H1 (cell line): Measurements from ENCODE around the gene ZNF804B. TPM values are rescaled to one million over a fixed set of nuclear protein-coding genes. Genes with fewer than 3 reads are reported as not detected.

ENCODE experiments used
- CTCF ChIA-PET: fragments of 300-600 bp; sonication (Branson Sonifier 250); formaldehyde crosslinking; loops from one replicate; lab custom pipeline; 2021; ENCODE audit not compliant: partially characterized antibody; lab: Charles Lee
- POLR2A ChIA-PET: fragments of 300-600 bp; sonication (Branson Sonifier 250); formaldehyde crosslinking; loops from one replicate; lab custom pipeline; 2021; ENCODE audit warnings: inconsistent platforms; ENCODE audit not compliant: partially characterized antibody; lab: Charles Lee
- DNase-seq, 2 experiments: peaks; one replicate each; pipeline versions ENCODE4 v3.0.0 to v3.0.0-alpha.2; 2010 to 2022; ENCODE audit warnings: low spot score in 2 of 2, low read depth in 1 of 2, mixed read lengths in 1 of 2
- FAIRE-seq: peaks from 2 replicates; lab custom pipeline; 2011; peaks lifted over from hg19 to GRCh38; lab: Jason Lieb, UNC
- H2AFZ ChIP-seq: 2 replicates; pipeline ENCODE4 v1.8.1; 2012; ENCODE audit warnings: low read length, inconsistent platforms
- H2AK5ac ChIP-seq: 2 replicates; pipeline ENCODE4 v1.6.1; 2013; ENCODE audit warnings: low read depth, low read length
- H2BK120ac ChIP-seq: replicated peaks from 2 replicates; pipeline ENCODE3; 2013; ENCODE audit warnings: low read depth, low read length, inconsistent platforms
- H2BK12ac ChIP-seq: 2 replicates; pipeline ENCODE4 v1.6.1; 2013; ENCODE audit warnings: low read depth, low read length
- H2BK15ac ChIP-seq: 2 replicates; pipeline ENCODE4 v1.6.1; 2013; ENCODE audit warnings: low read length
- H2BK20ac ChIP-seq: 2 replicates; pipeline ENCODE4 v1.6.1; 2013; ENCODE audit warnings: low read length
- H2BK5ac ChIP-seq: 2 replicates; pipeline ENCODE4 v1.6.1; 2013; ENCODE audit warnings: low read depth, low read length
- H3K14ac ChIP-seq: 2 replicates; pipeline ENCODE4 v1.6.1; 2013; ENCODE audit warnings: inconsistent platforms; ENCODE audit not compliant: insufficient read length
- H3K18ac ChIP-seq: 2 replicates; pipeline ENCODE4 v1.6.1; 2013; ENCODE audit warnings: low read length; ENCODE audit errors: extremely low read depth
- H3K23ac ChIP-seq: 2 replicates; pipeline ENCODE4 v1.6.1; 2013; ENCODE audit warnings: inconsistent platforms; ENCODE audit not compliant: insufficient read length
- H3K23me2 ChIP-seq: 2 replicates; pipeline ENCODE4 v1.6.1; 2013; ENCODE audit warnings: low read depth, low read length
- H3K27ac ChIP-seq: 2 replicates; pipeline ENCODE4 v1.6.1; 2011; ENCODE audit warnings: low read depth, low read length, inconsistent platforms
- H3K27me3 ChIP-seq, 4 experiments: replicated peaks in 1 of 4; 1 replicate in 1 of 4; 2 replicates in 3 of 4; pipeline versions ENCODE4 v1.6.1 to v1.8.1; 2011 to 2013; ENCODE audit warnings: low read length in 3 of 4, mild to moderate bottlenecking in 3 of 4, inconsistent platforms in 2 of 4, mixed read lengths in 2 of 4, moderate library complexity in 1 of 4; ENCODE audit not compliant: control insufficient read depth in 3 of 4, insufficient read depth in 3 of 4; ENCODE audit errors: extremely low read depth in 1 of 4
- H3K36me3 ChIP-seq, 4 experiments: 2 replicates each; pipeline versions ENCODE4 v1.6.1 to v1.8.1; 2011 to 2013; ENCODE audit warnings: mild to moderate bottlenecking in 4 of 4, low read length in 3 of 4, moderate library complexity in 2 of 4, control low read depth in 1 of 4, inconsistent platforms in 1 of 4; ENCODE audit not compliant: insufficient read depth in 4 of 4, control insufficient read depth in 2 of 4
- H3K4ac ChIP-seq: replicated peaks from 2 replicates; pipeline ENCODE3; 2013; ENCODE audit warnings: low read length, low read depth, mixed read lengths, inconsistent platforms; ENCODE audit not compliant: insufficient read length
- H3K4me1 ChIP-seq, 4 experiments: replicated peaks in 1 of 4; 1 replicate in 1 of 4; 2 replicates in 3 of 4; pipeline versions ENCODE4 v1.6.1 to v1.8.1; 2011 to 2013; ENCODE audit warnings: low read length in 3 of 4, inconsistent platforms in 2 of 4, mixed read lengths in 1 of 4; ENCODE audit not compliant: insufficient read depth in 4 of 4, control insufficient read depth in 3 of 4
- H3K4me2 ChIP-seq, 2 experiments: 2 replicates each; pipeline versions ENCODE4 v1.6.1 to v1.8.1; 2011 to 2013; ENCODE audit warnings: low read depth in 2 of 2, low read length in 2 of 2, control low read depth in 1 of 2, inconsistent platforms in 1 of 2, mild to moderate bottlenecking in 1 of 2; ENCODE audit not compliant: insufficient read depth in 1 of 2
- H3K4me3 ChIP-seq, 4 experiments: fragments of 200-600, 300-600 bp in 1 of 4; sonication (generic), shearing (Covaris generic), sonication (Bioruptor Twin) in 1 of 4; 2 replicates each; pipeline versions ENCODE4 v1.5.1 to v1.8.1; 2011 to 2016; ENCODE audit warnings: low read length in 4 of 4, low read depth in 3 of 4, control low read depth in 2 of 4, inconsistent platforms in 2 of 4, mild to moderate bottlenecking in 2 of 4, mixed read lengths in 1 of 4, moderate library complexity in 1 of 4; ENCODE audit not compliant: insufficient read depth in 2 of 4; ENCODE audit errors: extremely low read depth in 1 of 4
- H3K56ac ChIP-seq: replicated peaks from 2 replicates; pipeline ENCODE3; 2013; ENCODE audit warnings: low read depth, mild to moderate bottlenecking, mixed read lengths, low read length, inconsistent platforms; ENCODE audit not compliant: insufficient read length
- H3K79me1 ChIP-seq: 2 replicates; pipeline ENCODE4 v1.6.1; 2013; ENCODE audit warnings: low read depth, low read length, control low read depth
- H3K79me2 ChIP-seq, 2 experiments: 2 replicates each; pipeline versions ENCODE4 v1.6.1 to v1.8.1; 2012 to 2013; ENCODE audit warnings: low read length in 2 of 2, mild to moderate bottlenecking in 2 of 2, inconsistent platforms in 1 of 2; ENCODE audit not compliant: insufficient read depth in 2 of 2, control insufficient read depth in 1 of 2
- H3K9ac ChIP-seq, 4 experiments: replicated peaks in 1 of 4; 1 replicate in 1 of 4; 2 replicates in 3 of 4; pipeline versions ENCODE4 v1.6.1 to v1.8.1; 2011 to 2013; ENCODE audit warnings: low read depth in 3 of 4, low read length in 3 of 4, control low read depth in 2 of 4, mild to moderate bottlenecking in 2 of 4, moderate library complexity in 2 of 4, inconsistent platforms in 1 of 4; ENCODE audit errors: extremely low read depth in 1 of 4
- H3K9me3 ChIP-seq, 2 experiments: 2 replicates each; pipeline versions ENCODE4 v1.6.1 to v1.8.1; 2012 to 2013; ENCODE audit warnings: mild to moderate bottlenecking in 2 of 2, moderate library complexity in 2 of 2, control low read depth in 1 of 2, inconsistent platforms in 1 of 2, low read depth in 1 of 2, low read length in 1 of 2, mixed read lengths in 1 of 2; ENCODE audit not compliant: insufficient read depth in 2 of 2
- H4K20me1 ChIP-seq, 2 experiments: replicated peaks in 1 of 2; 2 replicates each; pipeline versions ENCODE3 to v1.8.1; 2011 to 2013; ENCODE audit warnings: inconsistent platforms in 2 of 2, low read length in 2 of 2, mild to moderate bottlenecking in 1 of 2; ENCODE audit not compliant: insufficient read depth in 2 of 2, control insufficient read depth in 1 of 2
- H4K5ac ChIP-seq: 2 replicates; pipeline ENCODE4 v1.6.1; 2013; ENCODE audit warnings: low read length, low read depth, mixed read lengths, inconsistent platforms; ENCODE audit not compliant: insufficient read length
- H4K8ac ChIP-seq: 2 replicates; pipeline ENCODE4 v1.8.0; 2013; ENCODE audit warnings: mild to moderate bottlenecking, moderate library complexity, low read length, inconsistent platforms; ENCODE audit not compliant: insufficient read depth; ENCODE audit errors: extremely low read depth
- H4K91ac ChIP-seq: replicated peaks from 2 replicates; pipeline ENCODE3; 2013; ENCODE audit warnings: low read length, mixed read lengths, inconsistent platforms; ENCODE audit not compliant: insufficient read length
- BCL11A ChIP-seq, 2 experiments: IDR thresholded peaks; one replicate each; pipeline ENCODE4 v1.6.1; 2011; ENCODE audit warnings: low read depth in 2 of 2, low read length in 2 of 2, mild to moderate bottlenecking in 2 of 2
- BRCA1 ChIP-seq: IDR thresholded peaks from 2 replicates; pipeline ENCODE4 v1.6.1; 2012; ENCODE audit warnings: low read depth, low read length, improper control_type of control experiment
- CBX5 ChIP-seq: fragments of 300-800, 300-1000 bp; sonication (generic); IDR thresholded peaks from 2 replicates; pipeline ENCODE4 v1.7.1; 2016; ENCODE audit warnings: antibody characterized with exemption, low read length, low read depth
- CBX8 ChIP-seq: fragments of 300-800, 300-1000 bp; sonication (generic); IDR thresholded peaks from 2 replicates; pipeline ENCODE4 v1.7.1; 2016; ENCODE audit warnings: low read depth, low read length, borderline replicate concordance
- EP300 ChIP-seq, 2 experiments: IDR thresholded peaks; 1 replicate in 1 of 2; 2 replicates in 1 of 2; pipeline ENCODE4 v1.6.1; 2011 to 2012; ENCODE audit warnings: low read depth in 2 of 2, low read length in 2 of 2, mild to moderate bottlenecking in 2 of 2, borderline replicate concordance in 1 of 2, inconsistent platforms in 1 of 2, moderate library complexity in 1 of 2
- FOSL1 ChIP-seq: IDR thresholded peaks from 2 replicates; pipeline ENCODE4 v1.6.1; 2011; ENCODE audit warnings: mild to moderate bottlenecking, low read depth, low read length, moderate library complexity; ENCODE audit not compliant: insufficient read depth
- GTF2F1 ChIP-seq: IDR thresholded peaks from 2 replicates; pipeline ENCODE4 v1.6.1; 2012; ENCODE audit warnings: low read depth, low read length, improper control_type of control experiment, borderline replicate concordance
- HDAC2 ChIP-seq, 2 experiments: fragments of 300-600 bp in 1 of 2; sonication (generic) in 1 of 2; IDR thresholded peaks; 2 replicates each; pipeline ENCODE4 v1.6.1; 2011 to 2012; ENCODE audit warnings: low read depth in 2 of 2, low read length in 2 of 2, mild to moderate bottlenecking in 2 of 2, moderate library complexity in 2 of 2, borderline replicate concordance in 1 of 2, inconsistent platforms in 1 of 2
- KDM4A ChIP-seq: IDR thresholded peaks from one replicate; pipeline ENCODE4 v1.7.1; 2012; ENCODE audit warnings: low read depth, mild to moderate bottlenecking, moderate library complexity, low read length, inconsistent platforms; ENCODE audit not compliant: severe bottlenecking
- SIRT6 ChIP-seq: IDR thresholded peaks from one replicate; pipeline ENCODE4 v1.7.1; 2012; ENCODE audit warnings: low read length, inconsistent platforms
- SP1 ChIP-seq: IDR thresholded peaks from 2 replicates; pipeline ENCODE4 v1.6.1; 2011; ENCODE audit warnings: low read depth, low read length
- SUZ12 ChIP-seq: fragments of 200-600 bp; sonication (generic); IDR thresholded peaks from 2 replicates; pipeline ENCODE4 v1.6.1; 2012; ENCODE audit warnings: mild to moderate bottlenecking, inconsistent platforms, low read length, moderate library complexity, mixed read lengths
- TBP ChIP-seq: IDR thresholded peaks from 2 replicates; pipeline ENCODE4 v1.6.1; 2011; ENCODE audit warnings: low read depth, low read length, improper control_type of control experiment
- TCF12 ChIP-seq: IDR thresholded peaks from 2 replicates; pipeline ENCODE4 v1.6.1; 2011; ENCODE audit warnings: low read depth, mild to moderate bottlenecking, low read length
- ZNF274 ChIP-seq: IDR thresholded peaks from 2 replicates; pipeline ENCODE4 v1.7.0; 2012; ENCODE audit warnings: low read length, borderline replicate concordance; ENCODE audit errors: extremely low read depth
- WGBS, 2 experiments: shearing (Covaris generic) in 1 of 2; methylation state at CpG; one replicate each; pipeline versions ENCODE4 v1.1.6 to v1.1.7; 2013 to 2015; ENCODE audit warnings: low lambda C conversion rate in 2 of 2, mixed read lengths in 2 of 2, inconsistent platforms in 1 of 2, low coverage in 1 of 2, missing lambda C conversion rate in 1 of 2; ENCODE audit not compliant: insufficient replicate concordance in 2 of 2, insufficient coverage in 1 of 2, insufficient read length in 1 of 2; ENCODE audit errors: extremely low coverage in 1 of 2, missing lambda C conversion rate in 1 of 2; 5-methylcytosine and 5-hydroxymethylcytosine counted together
- polyA plus RNA-seq, 7 experiments: library from polyadenylated mRNA; depleted of rRNA in 3 of 7; stranded (reverse) in 5 of 7; unstranded in 2 of 7; fragments of >200 nt in 5 of 7; fragments of 200-250 nt in 2 of 7; gene quantifications; 1 replicate in 5 of 7; 2 replicates in 1 of 7; 4 replicates in 1 of 7; pipeline versions ENCODE4 v1.2.1 to v1.2.3, GENCODE V29; 2011 to 2013; ENCODE audit warnings: missing spikeins in 2 of 7, mixed read lengths in 2 of 7
- total RNA-seq: library from RNA; stranded (reverse); fragmentation: NEBNext Ultra II Directional; extraction: Animal tissue kit (Norgen Biotek cat#: 25700); gene quantifications from 2 replicates; pipeline ENCODE4 v1.2.1, GENCODE V29; 2021

Gene ZNF804B
- total and polyA plus RNA-seq, 2 of the 8 experiments (the other 6 are each of a cell fraction or from before 2014, with no cell fraction given): not detected

GRCh38 chr7:89385411-89385810, 625.9 kb downstream of the ZNF804B start:
- H3K9ac ChIP-seq: no peak overlapping the region
- no peak overlapping the region for H3K14ac ChIP-seq
- H3K56ac ChIP-seq: no peak overlapping the region
- DNase-seq: no peak
- H3K4me2 ChIP-seq: no peak overlapping the region
- H2AK5ac ChIP-seq: no peak overlapping the region
- peaks cover 6 to 8% of the 10 kb centered on the region in 2 experiments; a peak in 3 of 4 replicates for H3K9me3 ChIP-seq
- H3K27me3 ChIP-seq: no peaks in the 10 kb centered on the region
- H3K23ac ChIP-seq: no peak overlapping the region
- no peaks in the 10 kb centered on the region for H3K79me2 ChIP-seq
- no peak overlapping the region for H2BK15ac ChIP-seq
- no peaks in the 10 kb centered on the region for H3K79me1 ChIP-seq
- H3K4ac ChIP-seq: no peak overlapping the region
- H3K23me2 ChIP-seq: no peaks in the 10 kb centered on the region
- no peak overlapping the region for H2BK120ac ChIP-seq
- WGBS, 2 experiments: 84 to 100% methylated on average over 1 of the region's 1 CpG
- H4K8ac ChIP-seq: no peak overlapping the region
- TF ChIP-seq HDAC2 (IDR thresholded peaks at IDR 0.05; ENCODE audit: borderline replicate concordance in 1 of 2, low read depth in 2 of 2, low read length in 2 of 2) (no peak), FOSL1 (no peak), SUZ12 (no peak), ZNF274 (no peak), BRCA1 (no peak), CBX8 (no peak), SIRT6 (no peak), BCL11A (IDR thresholded peaks at IDR 0.05; ENCODE audit: low read depth in 2 of 2, low read length in 2 of 2) (no peak), KDM4A (no peak), SP1 (no peak), CBX5 (no peak), TCF12 (no peak), GTF2F1 (no peak), TBP (no peak), EP300 (IDR thresholded peaks at IDR 0.05; ENCODE audit: borderline replicate concordance in 1 of 2, low read depth in 2 of 2, low read length in 2 of 2) (no peak)
- no peak overlapping the region for H4K91ac ChIP-seq
- H2BK5ac ChIP-seq: no peak overlapping the region
- no peak overlapping the region for H2BK20ac ChIP-seq
- ChIA-PET POLR2A (no interaction called here), CTCF (no interaction called here)
- no peak overlapping the region for H3K4me3 ChIP-seq
- H3K18ac ChIP-seq: no peak overlapping the region
- FAIRE-seq: no peak
- H3K4me1 ChIP-seq: no peaks in the 10 kb centered on the region
- no peak overlapping the region for H2AFZ ChIP-seq
- no peaks in the 10 kb centered on the region; a peak in 1 of 8 replicates for H3K36me3 ChIP-seq
- H3K27ac ChIP-seq: no peak overlapping the region
- no peak overlapping the region for H2BK12ac ChIP-seq
- H4K20me1 ChIP-seq: no peaks in the 10 kb centered on the region
- H4K5ac ChIP-seq: no peak overlapping the region
